GM15510 (cell line): ENCODE measurements around the gene DPP6.

ENCODE experiments used
- POLR2A ChIP-seq: IDR thresholded peaks from 3 replicates; pipeline ENCODE4 v1.6.1; 2011; ENCODE audit warnings: borderline replicate concordance; ENCODE audit not compliant: insufficient read length; ENCODE audit errors: extremely low read depth

The DPP6 gene

DNA sequence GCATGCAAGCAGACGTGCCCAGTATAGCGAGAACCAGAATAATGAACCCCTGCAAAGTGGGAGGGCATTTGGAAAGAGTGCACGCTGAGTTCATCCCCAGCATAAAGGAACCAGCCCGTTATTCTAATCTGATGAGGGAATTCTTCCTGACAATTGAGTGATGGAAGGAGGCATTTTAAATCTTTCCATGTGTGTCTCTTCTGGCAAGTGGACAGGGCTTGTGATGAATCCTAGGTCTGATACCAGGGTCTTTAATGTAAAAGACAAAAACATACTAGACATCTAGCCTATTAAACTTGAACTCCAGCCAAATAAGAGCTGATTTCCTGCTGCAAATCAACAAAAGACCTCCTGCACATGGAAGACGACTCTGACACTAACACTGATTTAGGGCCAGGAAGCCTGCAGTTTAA is 301.2 kb downstream of the DPP6 start:
- no peak for TF ChIP-seq POLR2A

- no peak for TF ChIP-seq POLR2A
Measured at GRCh38 chr7:154364170-154364569, 312.0 kb downstream of the DPP6 start.

DNA sequence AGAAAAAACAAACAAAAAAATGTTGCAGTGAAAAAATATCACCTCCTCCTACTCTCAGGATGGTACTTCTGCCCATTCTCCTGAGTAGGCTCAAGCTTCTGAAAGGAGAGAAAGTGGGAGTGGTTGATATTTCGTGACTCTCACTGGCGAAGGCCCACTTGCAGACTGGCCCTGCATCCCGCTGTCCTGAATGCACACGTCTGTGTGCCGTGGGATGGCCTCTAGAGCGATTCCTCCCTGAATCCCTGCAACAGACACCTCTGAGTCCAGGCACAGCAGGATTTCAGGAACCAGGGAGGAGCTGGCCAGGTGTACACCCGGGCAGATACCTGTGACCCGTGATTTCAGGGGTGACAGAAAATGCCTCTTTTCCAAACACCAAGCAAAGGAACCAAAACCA is 319.2 kb downstream of the DPP6 start:
- no peak for TF ChIP-seq POLR2A

DNA sequence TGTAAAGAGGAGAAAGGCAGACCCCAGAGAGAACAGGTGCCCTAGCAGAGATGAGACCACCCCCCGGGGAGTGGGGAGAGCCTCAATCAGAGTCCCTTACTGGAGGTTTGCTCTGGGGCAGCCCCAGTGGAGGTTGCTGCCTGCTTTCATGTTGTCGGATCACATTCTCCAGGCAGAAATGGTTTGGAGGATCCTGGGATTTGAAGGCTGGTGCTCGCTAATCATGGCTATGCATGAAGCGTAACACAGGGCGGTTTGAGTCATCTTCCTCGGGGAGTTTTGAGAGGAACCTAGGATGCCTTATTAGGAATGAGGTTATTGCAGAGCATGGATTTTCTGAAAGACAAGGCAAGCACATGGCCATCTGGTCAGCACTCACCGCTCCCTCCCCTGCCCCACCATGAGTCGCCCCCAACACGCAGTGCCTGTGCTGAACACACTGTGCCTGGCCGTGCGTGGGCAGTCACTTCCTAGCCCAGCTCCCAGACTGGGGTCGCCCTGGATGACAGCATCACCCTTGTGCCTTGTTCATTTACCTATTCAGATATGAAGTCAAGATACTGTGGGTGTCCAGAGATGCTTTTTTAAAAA is 319.9 kb downstream of the DPP6 start:
- TF ChIP-seq POLR2A = no peak

GRCh38 chr7:154373956-154374355 is 321.8 kb downstream of the DPP6 start:
- no peak for TF ChIP-seq POLR2A

DNA sequence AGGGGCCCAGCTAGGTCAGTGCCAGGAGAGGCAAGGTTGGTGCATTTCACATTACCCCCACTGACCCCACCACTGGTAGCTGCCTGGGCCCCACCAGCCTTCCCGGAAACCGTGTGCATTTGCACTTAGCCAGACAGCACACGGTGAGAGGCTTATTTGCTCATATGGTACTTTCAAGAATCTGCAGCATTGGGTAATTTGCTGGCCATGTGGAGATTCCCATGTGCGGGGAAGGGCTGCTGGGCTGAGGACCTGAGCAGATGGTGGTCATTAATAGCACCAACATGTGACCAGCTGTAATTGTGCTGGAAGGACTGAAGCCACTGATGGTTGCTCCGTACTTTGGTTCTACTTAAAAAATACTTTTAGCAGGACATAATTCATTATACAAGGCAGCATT is 323.8 kb downstream of the DPP6 start:
- no peak for TF ChIP-seq POLR2A

DNA sequence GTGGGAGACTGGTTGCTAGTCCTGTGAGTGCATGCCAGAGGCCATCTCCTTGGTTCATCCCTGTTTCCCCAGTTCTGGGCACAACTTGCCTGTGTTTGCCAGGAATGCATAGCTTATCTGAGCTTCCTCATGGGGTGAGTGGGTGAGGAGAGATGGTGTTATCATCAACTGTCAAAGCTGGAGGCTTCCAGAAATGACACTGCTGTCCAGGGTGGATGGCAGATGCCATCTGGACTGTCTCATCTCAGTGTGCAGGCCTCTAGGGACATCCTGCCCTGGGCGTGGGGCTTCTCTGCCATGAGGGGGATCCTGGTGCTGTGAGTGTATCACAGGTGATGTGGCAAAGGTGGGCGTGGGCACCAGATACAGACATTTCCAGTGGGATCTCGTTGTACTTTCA is 328.6 kb downstream of the DPP6 start:
- TF ChIP-seq POLR2A = no peak

DNA sequence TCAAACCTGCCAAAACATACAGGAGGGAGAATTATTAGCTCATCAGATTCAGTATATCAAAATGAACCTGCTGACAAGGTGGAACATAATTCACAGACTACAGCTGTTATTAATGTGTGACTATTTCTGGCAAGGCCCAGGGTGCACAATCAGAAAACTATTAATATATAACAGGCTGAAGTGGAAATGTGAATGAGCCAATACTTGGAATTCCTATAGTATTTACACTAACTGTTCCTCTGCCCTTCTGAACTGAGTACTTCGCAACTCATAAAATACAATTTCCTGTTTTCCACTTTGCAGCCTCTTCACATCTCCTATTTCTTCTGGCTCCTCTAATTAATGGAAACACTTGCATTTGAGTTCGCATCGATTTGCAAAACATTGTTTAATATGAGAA is 330.8 kb downstream of the DPP6 start:
- TF ChIP-seq POLR2A = no peak

DNA sequence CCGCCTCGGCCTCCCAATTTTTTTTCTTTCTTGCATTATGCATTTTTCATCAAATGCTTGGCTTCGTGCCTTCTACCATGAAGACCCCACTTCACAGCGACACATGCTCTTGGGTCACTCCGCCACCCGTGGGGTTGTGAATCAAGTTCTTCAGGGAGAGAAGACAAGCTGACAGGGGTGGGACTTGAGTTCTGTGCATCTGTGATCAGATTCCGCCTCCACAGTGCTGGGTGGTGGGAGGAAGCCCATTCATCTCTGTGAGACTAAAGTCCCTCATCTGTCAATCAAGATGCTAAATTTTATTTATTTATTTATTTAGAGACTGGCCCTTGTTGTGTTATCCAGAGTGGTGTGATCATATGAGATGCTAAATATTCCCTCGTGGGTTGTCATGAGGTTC is 333.0 kb downstream of the DPP6 start:
- no peak for TF ChIP-seq POLR2A

- no peak for TF ChIP-seq POLR2A
Measured at GRCh38 chr7:154387252-154387651, 335.1 kb downstream of the DPP6 start.

DNA sequence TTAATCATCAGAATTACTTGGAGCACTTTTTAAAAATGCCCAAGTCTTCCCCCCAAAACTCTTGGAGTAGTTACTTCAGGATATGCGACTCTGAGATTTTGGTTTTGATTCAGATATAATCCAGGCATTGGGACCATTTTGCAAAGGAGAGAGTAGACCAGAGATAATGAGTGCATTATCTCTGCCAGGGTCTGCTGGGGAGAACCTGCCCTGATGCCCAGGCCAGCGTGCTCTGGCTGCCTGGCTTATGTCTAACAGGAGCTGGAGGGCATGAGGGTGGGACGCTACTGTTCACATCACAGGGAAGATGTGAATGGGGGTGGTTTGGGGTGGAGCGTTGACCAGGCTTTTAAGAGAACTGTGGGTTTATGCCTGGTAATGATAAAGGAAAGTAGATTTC is 336.2 kb downstream of the DPP6 start:
- TF ChIP-seq POLR2A = no peak

GRCh38 chr7:154388999-154389398 is 336.8 kb downstream of the DPP6 start:
- TF ChIP-seq POLR2A = no peak

- TF ChIP-seq POLR2A = no peak
Measured at GRCh38 chr7:154390961-154391360, 338.8 kb downstream of the DPP6 start.

DNA sequence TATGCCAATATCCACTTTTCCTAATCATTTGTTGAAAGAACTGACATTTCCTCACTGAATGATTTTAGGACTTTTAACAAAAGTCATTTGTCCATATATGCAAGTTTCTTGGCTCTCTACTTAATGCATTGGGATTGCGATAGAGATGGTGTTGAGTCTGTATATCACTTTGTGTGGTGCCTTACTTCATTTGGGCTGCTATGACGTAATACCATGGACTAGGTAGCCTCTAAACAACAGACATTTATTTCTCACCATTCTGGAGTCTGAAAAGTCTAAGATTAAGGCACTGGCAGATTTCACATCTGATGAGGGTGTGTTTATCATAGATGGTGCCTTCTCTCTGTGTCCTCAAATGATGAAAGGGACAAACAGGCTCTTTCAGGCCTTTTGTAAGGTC is 342.6 kb downstream of the DPP6 start:
- TF ChIP-seq POLR2A = no peak

GRCh38 chr7:154406312-154406711 is 354.1 kb downstream of the DPP6 start:
- TF ChIP-seq POLR2A = no peak

DNA sequence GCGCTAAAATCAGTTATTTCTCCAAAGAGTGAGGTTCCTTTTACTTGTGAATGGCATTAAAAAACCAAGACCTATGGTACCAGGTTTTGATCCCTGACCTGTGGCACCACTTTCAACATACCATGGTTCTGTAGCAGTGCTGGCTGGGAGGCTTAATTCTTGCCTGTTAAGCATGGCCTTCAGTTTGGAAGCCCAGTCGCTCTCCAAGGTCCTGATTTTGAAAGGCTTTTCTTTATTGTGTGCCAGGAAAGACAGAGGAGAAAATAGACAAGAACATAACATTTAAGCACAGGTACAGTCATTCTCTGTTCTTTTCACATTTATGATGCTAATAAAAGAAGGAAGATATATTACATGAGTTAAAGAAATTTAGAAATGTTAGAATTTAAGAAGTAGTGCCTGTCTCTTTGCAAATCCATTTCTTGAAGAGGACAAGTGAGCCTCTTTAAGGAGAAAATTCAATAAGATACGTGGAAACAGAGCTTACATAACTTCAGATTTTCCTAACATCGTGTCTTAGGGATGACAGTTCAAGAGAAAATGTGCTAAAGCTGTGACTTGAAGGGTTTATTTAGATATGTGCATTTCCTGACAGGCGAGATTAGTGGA is 357.6 kb downstream of the DPP6 start:
- TF ChIP-seq POLR2A = no peak

DNA sequence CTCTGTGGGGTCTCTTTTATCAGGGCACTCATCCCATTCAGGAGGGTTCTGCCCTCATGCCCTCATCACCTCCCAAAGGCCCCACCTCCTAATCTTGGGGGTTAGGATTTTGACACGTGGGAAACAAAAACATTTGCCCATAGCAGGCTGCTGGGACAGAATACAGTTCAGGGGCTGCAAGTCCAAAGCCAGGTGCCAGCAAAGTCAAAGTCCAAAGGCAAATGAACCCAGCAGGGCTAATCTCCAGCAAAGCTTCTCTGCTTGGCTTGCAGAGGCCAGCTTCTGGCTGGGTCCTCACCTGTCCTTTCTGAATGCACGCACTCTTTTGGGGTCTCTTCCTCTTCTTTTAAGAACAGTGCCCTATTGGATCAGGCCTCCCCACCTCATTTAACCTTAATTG is 359.9 kb downstream of the DPP6 start:
- no peak for TF ChIP-seq POLR2A
